Adrenal gland (tissue), 12 donors: ENCODE measurements around the gene NDUFB10. TPM values are rescaled to one million over a fixed set of nuclear protein-coding genes. Genes with fewer than 3 reads are reported as not detected.

Experiments used
- DNase-seq, 7 donors: peaks; one replicate each; pipeline ENCODE4 v3.0.0-alpha.2; 2019 to 2020
- H3K27ac ChIP-seq, 5 donors: fragments of 200-600 bp; sonication (generic) in 4 of 5; 1 replicate in 3 of 5; 2 replicates in 2 of 5; pipeline versions ENCODE4 v1.5.1 to v1.8.0; 2016 to 2020; ENCODE audit warnings: mild to moderate bottlenecking in 1 of 5
- H3K27me3 ChIP-seq: fragments of 200-600 bp; 2 replicates; pipeline ENCODE4 v1.8.0; 2021
- H3K36me3 ChIP-seq, 2 donors: fragments of 200-600 bp; replicated peaks in 1 of 2; 1 replicate in 1 of 2; 2 replicates in 1 of 2; pipeline versions ENCODE4 v1.5.1 to v1.8.0; 2018 to 2022
- H3K4me1 ChIP-seq, 2 donors: fragments of 200-600 bp; replicated peaks in 1 of 2; 1 replicate in 1 of 2; 2 replicates in 1 of 2; pipeline versions ENCODE4 v1.5.1 to v1.8.0; 2018 to 2021
- H3K4me3 ChIP-seq, 4 donors: fragments of 200-600 bp; sonication (generic) in 3 of 4; one replicate each; pipeline ENCODE4 v1.5.1; 2016 to 2018
- H3K9me3 ChIP-seq, 3 donors: fragments of 200-600 bp; sonication (generic) in 1 of 3; replicated peaks in 1 of 3; 1 replicate in 2 of 3; 2 replicates in 1 of 3; pipeline versions ENCODE4 v1.5.1 to v1.8.0; 2016 to 2021
- POLR2A ChIP-seq, 2 donors: fragments of 450-650 bp; IDR thresholded peaks; one replicate each; pipeline ENCODE4 v1.6.1; 2017; ENCODE audit warnings: antibody characterized with exemption in 2 of 2, mild to moderate bottlenecking in 2 of 2, moderate library complexity in 1 of 2
- WGBS, 4 donors: extraction: QIAGEN DNeasy Blood & Tissue Kit in 2 of 4; methylation state at CpG; one replicate each; pipeline versions ENCODE4 v1.1.5 to v1.1.7; 2013 to 2017; 5-methylcytosine and 5-hydroxymethylcytosine counted together
- intact Hi-C, 2 donors: fragments of 100-400 bp; cut with DNase I; formaldehyde crosslinking; loops; one replicate each; pipeline versions ENCODE4 v1.14.1 to v1.15.0; 2022 to 2023
- polyA plus RNA-seq, 3 donors: library from polyadenylated mRNA; stranded (reverse); fragments of 200-250 nt in 2 of 3; fragments of 350-450 nt in 1 of 3; fragmentation: Illumina TruSeq in 1 of 3; extraction: RNeasy Lipid Tissue Mini Kit (QIAGEN cat#74804) in 1 of 3; gene quantifications; one replicate each; pipeline ENCODE4 v1.2.3, GENCODE V29; 2013 to 2014
- total RNA-seq, 9 donors: library from RNA; depleted of rRNA in 4 of 9; stranded (reverse); fragments of >200 nt in 4 of 9; fragments of 120-200 nt in 1 of 9; fragmentation: NEBNext Ultra II Directional in 1 of 9; extraction: Animal tissue kit (Norgen Biotek cat#: 25700) in 1 of 9; gene quantifications; one replicate each; pipeline versions ENCODE4 v1.1.0 to v1.2.4, GENCODE V29; 2013 to 2023
- TF ChIP-seq, protein P1 (sequence below), 6 experiments: fragments of 450-650 bp in 4 of 6; fragments of 200-600 bp in 2 of 6; sonication (generic) in 1 of 6; IDR thresholded peaks; 1 replicate in 5 of 6; 2 replicates in 1 of 6; pipeline versions ENCODE4 v1.5.1 to v1.8.0; 2016 to 2021; ENCODE audit warnings: antibody characterized with exemption in 6 of 6, mild to moderate bottlenecking in 2 of 6, moderate library complexity in 1 of 6
- donor health status: healthy with polysubstance abuse.
- donor health status: Bipolar disorder and iron deficiency.
- donor health status: DM: yes; HTN: yes; CAD: no.
- donor health status: DM: no; HTN: no; CAD: no.
- donor health status: DM: no; HTN: no; CAD: no.
- donor health status: DM: yes; HTN: yes; CAD: no.

NDUFB10 gene
- total and polyA plus RNA-seq, 12 donors = 109 to 298 (median 175) TPM

DNA sequence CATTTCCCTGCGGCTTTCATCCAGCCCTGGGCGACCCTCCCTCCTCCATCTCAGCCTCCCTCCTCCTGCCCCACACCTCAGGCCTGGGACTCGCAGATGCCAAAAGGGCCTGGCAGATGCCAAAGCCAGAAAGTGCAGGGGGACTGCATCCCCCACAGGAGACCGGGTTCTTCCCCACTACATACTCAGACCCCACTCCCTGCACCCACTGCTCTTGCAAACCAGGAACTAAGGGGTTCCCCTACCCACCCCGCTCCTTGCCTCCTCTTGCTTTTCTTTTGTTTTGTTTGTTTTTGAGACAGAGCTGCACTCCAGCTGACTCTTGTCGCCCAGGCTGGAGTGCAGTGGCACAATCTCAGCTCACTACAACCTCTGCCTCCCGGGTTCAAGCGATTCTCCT is 44.4 kb upstream of the NDUFB10 start:
- H3K27ac ChIP-seq = no peak overlapping the region
- TF ChIP-seq POLR2A (IDR thresholded peaks at IDR 0.05) = no peak
- TF ChIP-seq, protein P1, sequence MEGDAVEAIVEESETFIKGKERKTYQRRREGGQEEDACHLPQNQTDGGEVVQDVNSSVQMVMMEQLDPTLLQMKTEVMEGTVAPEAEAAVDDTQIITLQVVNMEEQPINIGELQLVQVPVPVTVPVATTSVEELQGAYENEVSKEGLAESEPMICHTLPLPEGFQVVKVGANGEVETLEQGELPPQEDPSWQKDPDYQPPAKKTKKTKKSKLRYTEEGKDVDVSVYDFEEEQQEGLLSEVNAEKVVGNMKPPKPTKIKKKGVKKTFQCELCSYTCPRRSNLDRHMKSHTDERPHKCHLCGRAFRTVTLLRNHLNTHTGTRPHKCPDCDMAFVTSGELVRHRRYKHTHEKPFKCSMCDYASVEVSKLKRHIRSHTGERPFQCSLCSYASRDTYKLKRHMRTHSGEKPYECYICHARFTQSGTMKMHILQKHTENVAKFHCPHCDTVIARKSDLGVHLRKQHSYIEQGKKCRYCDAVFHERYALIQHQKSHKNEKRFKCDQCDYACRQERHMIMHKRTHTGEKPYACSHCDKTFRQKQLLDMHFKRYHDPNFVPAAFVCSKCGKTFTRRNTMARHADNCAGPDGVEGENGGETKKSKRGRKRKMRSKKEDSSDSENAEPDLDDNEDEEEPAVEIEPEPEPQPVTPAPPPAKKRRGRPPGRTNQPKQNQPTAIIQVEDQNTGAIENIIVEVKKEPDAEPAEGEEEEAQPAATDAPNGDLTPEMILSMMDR (IDR thresholded peaks at IDR 0.05) = no peak
- DNase-seq = no peak
- WGBS, 4 donors = 60 to 82% (median 66%) methylated on average over 6 to 8 of the region's 8 CpGs
- intact Hi-C loops = no loop called here
- no peaks in the 10 kb centered on the region for H3K9me3 ChIP-seq
- no peak overlapping the region for H3K4me3 ChIP-seq
- no peaks in the 10 kb centered on the region for H3K36me3 ChIP-seq
- H3K27me3 ChIP-seq = peaks cover 33% of the 10 kb centered on the region
- H3K4me1 ChIP-seq = no peaks in the 10 kb centered on the region

DNA sequence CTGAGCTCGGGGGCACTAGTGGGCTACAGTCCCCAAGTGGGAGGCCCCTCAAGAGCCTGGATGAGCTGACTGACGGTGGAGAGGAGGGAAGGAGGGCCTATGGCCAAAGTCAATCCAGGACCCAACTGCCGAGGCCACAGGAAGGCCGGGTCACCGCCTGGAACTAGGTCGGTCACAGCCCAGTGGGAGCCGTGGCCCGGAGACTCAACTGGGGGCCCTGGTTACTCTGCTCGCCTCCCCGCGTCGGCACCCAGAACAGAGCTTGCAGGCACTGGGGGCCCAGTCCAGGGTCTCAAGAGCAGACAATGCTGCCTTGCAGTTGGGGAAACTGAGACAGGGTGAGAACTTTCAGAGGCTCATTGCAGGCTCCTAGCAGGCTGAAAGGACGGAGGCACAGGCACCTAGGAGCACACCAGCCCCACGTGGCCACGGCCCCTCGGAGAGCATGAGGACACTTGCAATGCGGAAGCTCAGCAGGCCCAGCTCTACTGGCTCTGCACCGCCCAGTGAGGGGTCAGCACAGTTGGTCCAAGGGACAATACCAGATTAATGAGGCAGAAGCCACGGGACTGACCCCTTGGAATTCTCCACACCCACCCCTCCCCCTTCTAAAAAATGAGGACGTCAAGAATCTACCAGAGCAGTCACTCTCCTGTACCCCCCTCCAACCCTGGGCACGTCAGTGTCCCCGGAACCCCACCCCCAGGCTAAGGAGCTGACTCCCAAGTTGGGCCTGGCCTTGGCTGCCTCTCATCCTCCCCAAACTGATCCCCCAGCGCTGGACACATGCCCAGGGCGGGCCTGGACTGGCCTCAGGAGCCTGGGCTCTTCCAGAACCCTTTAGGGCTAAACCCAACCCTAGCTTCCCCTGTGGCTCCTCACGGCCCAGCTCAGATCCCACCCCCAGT is 43.4 kb upstream of the NDUFB10 start:
- no peaks in the 10 kb centered on the region for H3K4me1 ChIP-seq
- peaks cover 40% of the 10 kb centered on the region for H3K27me3 ChIP-seq
- DNase-seq = no peak
- 57 to 66% (median 60%) methylated on average over 8 to 25 of the region's 25 CpGs for WGBS, 4 donors
- TF ChIP-seq POLR2A (IDR thresholded peaks at IDR 0.05) = no peak
- TF ChIP-seq, protein P1 (IDR thresholded peaks at IDR 0.05) = no peak
- no peak overlapping the region for H3K4me3 ChIP-seq
- H3K36me3 ChIP-seq = no peaks in the 10 kb centered on the region
- H3K27ac ChIP-seq = no peak overlapping the region
- intact Hi-C loops = no loop called here
- no peaks in the 10 kb centered on the region for H3K9me3 ChIP-seq

DNA sequence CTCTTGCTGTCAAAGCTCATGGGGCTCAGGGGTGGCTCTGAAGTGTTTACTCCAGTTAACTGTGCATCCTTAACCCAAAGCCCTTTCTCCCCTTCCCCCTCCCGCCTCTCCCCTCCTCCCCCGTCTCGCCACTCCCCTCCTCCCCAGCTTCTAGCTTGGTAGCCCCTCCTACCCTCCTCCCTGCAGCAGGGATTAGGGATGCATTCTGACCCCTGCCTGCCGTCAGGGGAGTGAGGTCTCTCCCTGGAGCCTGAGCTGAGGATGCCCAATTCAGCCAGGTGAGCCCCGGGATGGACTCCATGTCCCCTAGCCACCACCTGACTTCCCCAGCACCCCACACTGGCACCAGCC is 42.7 kb upstream of the NDUFB10 start:
- TF ChIP-seq POLR2A (IDR thresholded peaks at IDR 0.05) = no peak
- TF ChIP-seq, protein P1 (IDR thresholded peaks at IDR 0.05) = no peak
- Histone ChIP-seq H3K27me3 (peaks cover 46% of the 10 kb centered on the region), H3K4me1 (no peaks in the 10 kb centered on the region), H3K9me3 (no peaks in the 10 kb centered on the region), H3K27ac (no peak overlapping the region), H3K36me3 (no peaks in the 10 kb centered on the region), H3K4me3 (no peak overlapping the region)
- 0 to 21% (median 9%) methylated on average over 1 to 5 of the region's 5 CpGs for WGBS, 4 donors
- intact Hi-C loops = no loop called here
- no peak for DNase-seq

DNA sequence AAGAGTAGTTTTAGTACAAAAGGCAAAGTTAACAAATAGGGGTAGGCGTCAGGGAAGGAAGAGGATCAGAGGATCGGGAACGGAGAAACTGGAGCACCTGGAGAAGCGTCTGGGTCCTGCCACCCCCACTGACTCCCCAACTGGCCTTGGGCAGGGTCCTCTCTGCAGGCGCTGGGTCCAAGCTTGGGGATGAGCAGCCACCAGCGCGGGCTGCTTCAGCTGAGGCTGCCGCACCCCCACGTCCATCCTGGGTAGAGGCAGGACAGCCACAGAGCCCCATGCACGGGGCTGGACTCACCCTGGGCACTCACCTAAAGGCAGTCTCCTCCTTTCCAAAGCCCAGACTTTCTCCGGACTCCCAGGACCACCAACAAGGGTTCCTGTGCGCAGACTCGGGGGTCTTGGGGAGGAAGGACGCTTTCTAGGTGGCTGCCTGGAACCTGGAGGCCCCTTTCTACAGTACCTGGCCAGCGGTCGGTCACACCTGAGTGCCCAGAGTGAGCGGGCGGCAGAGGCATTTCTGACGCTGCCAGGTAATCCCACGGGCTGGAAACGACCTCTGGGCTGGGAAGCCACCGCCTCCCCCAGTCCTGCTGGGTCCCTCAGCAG is 42.2 kb upstream of the NDUFB10 start:
- TF ChIP-seq, protein P1 (IDR thresholded peaks at IDR 0.05) = no peak
- TF ChIP-seq POLR2A (IDR thresholded peaks at IDR 0.05) = no peak
- Histone ChIP-seq H3K27ac (no peak overlapping the region), H3K27me3 (peaks cover 49% of the 10 kb centered on the region), H3K4me3 (no peak overlapping the region), H3K36me3 (no peaks in the 10 kb centered on the region), H3K4me1 (no peaks in the 10 kb centered on the region), H3K9me3 (no peaks in the 10 kb centered on the region)
- intact Hi-C loops = no loop called here
- 2 to 6% (median 3%) methylated on average over 8 to 22 of the region's 22 CpGs for WGBS, 4 donors
- no peak for DNase-seq
